ENCODE measurements around the gene DIAPH3.
"Not testable (repeated sequence)": the region's sequence is repeated elsewhere in the genome, so short reads cannot be mapped to it uniquely, and the experiment has no call there.

DIAPH3 gene

GRCh38 chr13:60094385-60095088 is 69.2 kb downstream of the DIAPH3 start:
- DNase-seq (ENCODE audit: low read depth): no peak

DNA sequence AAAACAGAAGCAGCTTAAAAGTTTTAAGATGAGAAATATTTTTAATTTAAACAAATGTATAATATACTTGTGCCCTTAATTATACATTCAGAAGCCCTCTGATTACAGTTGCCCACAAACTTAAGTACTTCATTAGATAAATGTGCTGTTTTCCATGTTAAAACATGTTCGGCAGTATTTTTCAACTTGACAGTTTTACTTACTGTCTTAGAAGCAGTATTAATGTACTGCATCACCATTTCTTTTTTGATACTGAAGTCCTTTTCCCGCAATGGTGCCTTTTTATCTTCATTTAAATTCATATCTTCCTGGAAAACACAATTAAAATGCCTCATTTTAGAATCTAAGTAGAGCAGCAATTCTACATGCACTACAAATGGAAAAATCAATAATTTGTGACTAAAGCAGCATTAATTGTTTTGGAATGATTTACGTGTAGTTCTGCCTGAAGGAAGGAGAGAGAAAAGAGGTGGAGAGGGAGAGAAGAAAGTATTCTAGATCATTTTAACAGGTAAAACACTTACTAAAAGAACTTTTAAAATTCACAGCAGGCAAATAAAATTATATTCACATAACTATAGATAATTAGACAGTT is 70.2 kb downstream of the DIAPH3 start:
- DNase-seq (ENCODE audit: low read depth): no peak

DNA sequence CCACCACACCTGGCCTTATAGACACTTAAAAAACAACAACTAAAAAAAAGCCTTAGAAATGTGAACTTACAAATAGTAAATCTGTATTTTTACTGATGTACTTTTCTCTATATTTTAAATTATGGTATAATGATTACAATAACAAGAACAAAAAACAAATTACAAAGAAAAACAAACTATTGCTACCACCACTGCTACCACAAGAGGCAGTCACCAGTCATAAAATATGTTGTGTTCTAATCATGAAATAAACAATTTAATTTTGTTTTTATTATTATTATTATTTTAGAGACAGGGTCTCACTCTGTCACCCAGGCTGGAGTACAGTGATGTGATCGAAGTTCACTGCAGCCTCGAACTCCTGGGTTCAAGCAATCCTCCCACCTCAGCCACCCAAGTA is 72.2 kb downstream of the DIAPH3 start:
- no peak for DNase-seq (ENCODE audit: low read depth)

DNA sequence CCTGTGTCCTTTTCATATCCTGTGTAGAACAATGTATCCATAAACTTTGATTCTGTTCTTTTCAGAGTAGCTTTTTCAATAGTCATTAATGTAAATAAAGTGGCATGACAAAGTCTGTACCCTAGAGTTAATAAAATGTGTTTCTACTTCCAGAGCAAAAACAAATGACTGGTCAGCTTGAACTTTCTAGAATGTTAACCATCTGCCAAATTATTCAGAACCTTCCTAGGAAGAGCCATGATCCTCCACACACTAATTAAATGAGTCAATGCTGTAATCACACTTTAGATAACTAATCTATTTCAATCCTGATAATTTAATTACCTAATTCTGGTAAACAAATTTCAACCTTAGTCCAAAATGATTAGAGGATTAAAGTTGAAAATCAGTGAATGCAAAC is 73.2 kb downstream of the DIAPH3 start:
- no peak for DNase-seq (ENCODE audit: low read depth)

- DNase-seq (ENCODE audit: low read depth): not testable (repeated sequence)
Observed at GRCh38 chr13:60083780-60084179, 79.9 kb downstream of the DIAPH3 start.

DNA sequence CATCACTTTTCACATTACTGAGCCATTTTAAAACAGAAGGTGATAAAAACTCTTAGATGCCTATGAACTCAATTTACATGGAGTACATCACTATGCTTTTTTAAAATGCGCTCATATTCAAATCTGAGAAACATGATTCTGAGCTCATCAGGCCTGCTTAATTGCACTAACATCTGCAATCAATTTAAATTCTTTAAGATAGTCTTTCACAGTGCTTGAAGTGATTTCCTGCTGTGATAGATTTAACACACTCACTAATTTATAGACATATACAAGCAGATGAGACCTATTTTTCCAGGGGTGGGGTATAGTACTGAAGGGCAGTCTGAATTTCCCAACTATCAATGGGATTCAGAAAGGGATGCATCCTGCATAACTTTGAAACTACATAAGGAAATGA is 82.9 kb downstream of the DIAPH3 start:
- no peak for DNase-seq (ENCODE audit: low read depth)

DNA sequence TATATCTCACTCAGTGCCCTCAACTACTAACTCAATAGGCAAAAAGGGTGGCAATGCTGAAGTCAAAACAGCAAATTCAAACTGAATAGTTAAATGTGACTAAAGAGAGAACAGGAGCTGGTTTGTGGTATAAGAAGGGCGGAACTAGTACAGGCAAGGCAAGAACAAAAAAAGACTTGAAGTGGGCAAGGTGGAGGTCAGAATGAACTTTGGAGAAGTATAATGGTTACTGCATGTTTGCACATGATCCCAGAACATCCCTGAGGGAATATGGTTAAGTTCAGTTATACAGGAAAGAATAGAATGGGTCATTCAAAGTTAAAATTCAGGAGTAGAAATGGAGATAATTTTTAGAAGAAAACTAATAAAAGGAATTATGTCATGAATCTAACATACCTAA is 85.5 kb downstream of the DIAPH3 start:
- DNase-seq (ENCODE audit: low read depth): no peak

GRCh38 chr13:60075850-60076249 is 87.9 kb downstream of the DIAPH3 start:
- no peak for DNase-seq (ENCODE audit: low read depth)

GRCh38 chr13:60074397-60074796 is 89.3 kb downstream of the DIAPH3 start:
- no peak for DNase-seq (ENCODE audit: low read depth)

DNA sequence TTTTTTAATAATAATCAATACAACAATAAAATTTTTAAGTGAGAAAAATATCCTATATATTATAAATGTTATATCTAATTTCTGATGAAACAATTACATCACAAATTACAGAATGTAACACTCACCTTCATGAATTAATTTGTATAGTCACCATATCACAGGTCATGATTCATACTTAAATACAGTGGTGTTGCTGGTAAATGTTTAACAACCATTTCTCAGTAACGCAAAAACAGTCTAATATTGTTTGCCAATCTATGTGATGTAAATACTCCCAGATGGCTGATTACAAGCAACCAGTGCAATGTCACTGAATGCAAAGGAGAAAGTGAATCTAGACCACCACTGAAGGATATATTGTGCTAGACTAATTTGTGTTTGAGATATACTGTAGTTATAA is 97.5 kb downstream of the DIAPH3 start:
- no peak for DNase-seq (ENCODE audit: low read depth)

DNA sequence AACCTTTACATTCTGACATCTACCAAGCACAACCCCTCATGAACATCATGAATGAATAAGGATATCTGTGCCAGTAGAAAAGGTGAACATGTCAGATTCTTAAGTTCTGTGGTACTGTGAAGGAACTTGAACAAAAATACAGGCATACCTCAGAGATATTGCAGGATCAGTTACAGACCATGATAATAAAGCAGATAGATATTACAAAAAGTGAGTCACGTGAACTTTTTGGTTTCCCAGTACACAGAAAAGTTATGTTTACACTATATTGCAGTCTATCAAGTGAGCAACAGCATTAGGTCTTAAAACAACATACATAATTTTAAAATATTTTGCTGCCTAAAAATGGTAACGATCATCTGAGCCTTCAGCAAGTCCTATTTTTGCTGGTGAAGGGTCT is 101.2 kb downstream of the DIAPH3 start:
- no peak for DNase-seq (ENCODE audit: low read depth)

DNA sequence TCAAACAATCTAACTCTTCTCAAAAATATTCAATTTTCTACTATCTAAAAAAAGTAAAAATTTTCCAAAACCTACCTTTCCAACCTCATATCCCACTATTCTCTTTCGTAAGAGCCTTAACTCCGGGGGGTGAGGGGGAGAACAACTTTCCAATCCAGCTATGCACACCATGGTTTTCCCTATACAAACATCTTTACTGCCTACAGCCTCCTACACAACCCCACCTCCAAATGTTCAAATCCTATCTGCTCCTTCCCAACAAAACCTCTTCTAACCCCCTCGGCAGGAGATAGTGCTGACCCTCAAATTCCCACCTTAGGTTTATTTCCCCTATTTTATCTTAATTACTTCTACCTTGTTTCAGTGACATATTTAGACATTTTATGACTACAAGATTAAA is 102.0 kb downstream of the DIAPH3 start:
- DNase-seq (ENCODE audit: low read depth): no peak

- DNase-seq (ENCODE audit: low read depth): no peak
Observed at GRCh38 chr13:60051754-60052285, 111.9 kb downstream of the DIAPH3 start.

- DNase-seq (ENCODE audit: low read depth): not testable (repeated sequence)
Observed at GRCh38 chr13:60048353-60048752, 115.4 kb downstream of the DIAPH3 start.

GRCh38 chr13:60047918-60048317 is 115.8 kb downstream of the DIAPH3 start:
- no peak for DNase-seq (ENCODE audit: low read depth)

- DNase-seq (ENCODE audit: low read depth): no peak
Observed at GRCh38 chr13:60044321-60044720, 119.4 kb downstream of the DIAPH3 start.

DNA sequence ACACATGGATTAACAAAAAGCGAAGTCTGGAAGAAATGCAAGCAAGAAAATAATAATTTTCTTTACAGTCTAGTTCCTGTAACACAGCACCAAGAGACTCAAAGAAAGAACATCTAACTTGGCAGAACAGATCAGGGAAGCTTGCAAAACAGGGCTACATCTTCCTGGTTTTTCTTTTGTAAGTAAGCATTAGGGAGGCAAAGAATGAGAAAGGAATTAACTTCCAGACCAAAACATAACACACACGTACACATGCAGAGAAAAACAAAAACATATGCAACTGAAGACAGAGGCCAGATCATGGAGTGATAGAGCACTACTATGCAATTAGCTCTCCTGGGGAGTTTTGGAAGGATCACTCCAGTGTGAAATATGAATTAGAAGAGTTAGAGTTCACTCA is 120.5 kb downstream of the DIAPH3 start:
- DNase-seq (ENCODE audit: low read depth): no peak

DNA sequence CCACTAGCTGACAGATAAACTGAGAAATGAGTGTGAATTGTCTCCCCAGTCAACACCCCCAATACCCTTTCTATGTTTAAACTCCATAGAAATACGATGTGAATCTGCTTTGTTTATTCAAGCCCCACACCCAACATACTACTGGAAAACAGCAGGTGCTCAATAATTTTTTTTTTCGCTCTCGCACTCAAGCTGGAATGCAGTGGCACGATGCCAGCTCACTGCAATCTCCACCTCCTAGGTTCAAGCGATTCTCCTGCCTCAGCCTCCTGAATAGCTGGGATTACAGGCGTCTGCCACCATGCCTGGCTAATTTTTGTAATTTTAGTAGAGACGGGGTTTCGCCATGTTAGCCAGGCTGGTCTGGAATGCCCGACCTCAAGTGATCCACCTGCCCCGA is 123.1 kb downstream of the DIAPH3 start:
- DNase-seq (ENCODE audit: low read depth): not testable (repeated sequence)

DNA sequence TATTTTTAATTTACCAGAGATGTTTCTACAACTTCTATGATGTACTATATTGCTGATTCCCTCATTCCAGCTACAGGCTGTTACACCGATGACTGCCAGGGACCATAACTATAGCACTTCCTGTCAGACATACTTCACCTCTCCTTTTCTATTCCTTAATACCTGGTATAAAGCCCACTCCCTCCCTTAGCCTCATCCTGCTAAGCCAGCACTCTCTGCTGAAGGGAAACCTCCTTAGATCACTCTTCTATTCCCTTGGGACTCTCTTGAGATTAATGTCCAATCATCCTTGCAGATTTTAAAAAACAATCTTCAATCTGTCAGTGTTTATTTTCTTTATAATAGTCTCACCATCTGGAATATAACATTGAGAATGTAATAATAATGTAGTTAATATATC is 127.9 kb downstream of the DIAPH3 start:
- DNase-seq (ENCODE audit: low read depth): no peak

- DNase-seq (ENCODE audit: low read depth): no peak
Observed at GRCh38 chr13:60032851-60033250, 130.9 kb downstream of the DIAPH3 start.

GRCh38 chr13:60028021-60028420 is 135.7 kb downstream of the DIAPH3 start:
- DNase-seq (ENCODE audit: low read depth): no peak

- DNase-seq (ENCODE audit: low read depth): no peak
Observed at GRCh38 chr13:60026286-60026685, 137.4 kb downstream of the DIAPH3 start.

GRCh38 chr13:60020288-60020687 is 143.4 kb downstream of the DIAPH3 start:
- DNase-seq (ENCODE audit: low read depth): no peak

All from activated gamma-delta T cell treated with anti-CD3 and anti-CD28 coated beads, Interleukin-2, amount 50 U/mL, for 16 hours (primary cell).